ENCODE results near the gene DENND4B. TPM values are rescaled to one million over a fixed set of nuclear protein-coding genes. Genes with fewer than 3 reads are reported as not detected.

DENND4B gene
- total and polyA plus RNA-seq, 9 of the 15 experiments (the other 6 are each of a cell fraction or from before 2014, with no cell fraction given), result 9.5 to 80.5 (median 23.1) TPM

DNA sequence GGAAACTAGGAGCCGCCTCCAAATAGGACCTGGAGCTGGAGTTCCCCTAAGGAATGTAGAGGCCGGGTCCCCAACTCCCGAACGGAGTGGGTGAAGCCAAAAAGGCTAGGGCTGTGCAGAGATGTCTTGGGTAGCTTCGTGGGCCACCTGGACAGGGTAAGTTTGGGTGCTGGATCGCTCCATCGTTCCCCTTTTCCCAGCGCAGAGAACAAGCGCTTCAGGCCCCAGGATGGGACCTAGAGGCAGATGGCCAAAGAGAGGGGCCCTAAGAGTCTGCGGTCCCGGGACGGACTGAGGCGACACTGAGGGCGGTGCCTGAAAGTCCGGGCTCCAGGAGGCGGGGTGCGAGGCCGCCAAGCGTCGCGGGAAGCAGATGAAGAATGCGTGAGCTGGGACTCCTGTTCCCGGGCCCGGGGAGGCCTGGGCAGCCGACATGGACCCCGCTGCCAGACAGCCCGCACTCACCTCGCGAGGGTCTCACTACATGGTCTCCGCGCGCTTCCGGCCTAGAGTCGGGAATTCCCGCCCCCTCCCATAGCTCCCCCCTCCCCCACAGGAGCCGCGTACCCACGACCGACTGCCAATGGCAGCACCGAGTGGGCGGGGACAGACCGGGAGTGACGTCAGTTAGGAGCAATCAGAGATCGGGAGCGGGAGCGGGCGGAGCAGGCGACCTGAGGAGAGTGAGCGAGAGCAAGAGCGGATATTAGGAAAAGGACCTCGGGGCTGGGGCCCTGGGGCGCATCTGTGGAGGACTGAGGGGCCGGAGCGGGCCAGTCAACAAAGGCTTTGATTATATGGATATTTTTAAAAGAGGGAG is 16.7 kb upstream of the DENND4B start, which contains the start of gene SLC39A1 (continued):
- TF ChIP-seq, protein P1, sequence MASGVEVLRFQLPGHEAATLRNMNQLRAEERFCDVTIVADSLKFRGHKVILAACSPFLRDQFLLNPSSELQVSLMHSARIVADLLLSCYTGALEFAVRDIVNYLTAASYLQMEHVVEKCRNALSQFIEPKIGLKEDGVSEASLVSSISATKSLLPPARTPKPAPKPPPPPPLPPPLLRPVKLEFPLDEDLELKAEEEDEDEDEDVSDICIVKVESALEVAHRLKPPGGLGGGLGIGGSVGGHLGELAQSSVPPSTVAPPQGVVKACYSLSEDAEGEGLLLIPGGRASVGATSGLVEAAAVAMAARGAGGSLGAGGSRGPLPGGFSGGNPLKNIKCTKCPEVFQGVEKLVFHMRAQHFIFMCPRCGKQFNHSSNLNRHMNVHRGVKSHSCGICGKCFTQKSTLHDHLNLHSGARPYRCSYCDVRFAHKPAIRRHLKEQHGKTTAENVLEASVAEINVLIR (CRISPR knock-in tag; IDR thresholded peaks at IDR 0.05), result peak; percentile 45; the same call in 1 of the 2 replicates
- TF ChIP-seq NFYB (IDR thresholded peaks at IDR 0.05; ENCODE audit: extremely low read depth, insufficient read length) (peak; percentile 80), GATAD2A (IDR thresholded peaks at IDR 0.05) (no peak)
- TF ChIP-seq, protein P2, sequence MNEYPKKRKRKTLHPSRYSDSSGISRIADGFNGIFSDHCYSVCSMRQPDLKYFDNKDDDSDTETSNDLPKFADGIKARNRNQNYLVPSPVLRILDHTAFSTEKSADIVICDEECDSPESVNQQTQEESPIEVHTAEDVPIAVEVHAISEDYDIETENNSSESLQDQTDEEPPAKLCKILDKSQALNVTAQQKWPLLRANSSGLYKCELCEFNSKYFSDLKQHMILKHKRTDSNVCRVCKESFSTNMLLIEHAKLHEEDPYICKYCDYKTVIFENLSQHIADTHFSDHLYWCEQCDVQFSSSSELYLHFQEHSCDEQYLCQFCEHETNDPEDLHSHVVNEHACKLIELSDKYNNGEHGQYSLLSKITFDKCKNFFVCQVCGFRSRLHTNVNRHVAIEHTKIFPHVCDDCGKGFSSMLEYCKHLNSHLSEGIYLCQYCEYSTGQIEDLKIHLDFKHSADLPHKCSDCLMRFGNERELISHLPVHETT (CRISPR knock-in tag; conservative IDR thresholded peaks at IDR 0.05 in 1 of 2, IDR thresholded peaks at IDR 0.05 in 1 of 2), result no peak

All from K562 (cell line).